ENCODE data around the gene AQR.

DNA sequence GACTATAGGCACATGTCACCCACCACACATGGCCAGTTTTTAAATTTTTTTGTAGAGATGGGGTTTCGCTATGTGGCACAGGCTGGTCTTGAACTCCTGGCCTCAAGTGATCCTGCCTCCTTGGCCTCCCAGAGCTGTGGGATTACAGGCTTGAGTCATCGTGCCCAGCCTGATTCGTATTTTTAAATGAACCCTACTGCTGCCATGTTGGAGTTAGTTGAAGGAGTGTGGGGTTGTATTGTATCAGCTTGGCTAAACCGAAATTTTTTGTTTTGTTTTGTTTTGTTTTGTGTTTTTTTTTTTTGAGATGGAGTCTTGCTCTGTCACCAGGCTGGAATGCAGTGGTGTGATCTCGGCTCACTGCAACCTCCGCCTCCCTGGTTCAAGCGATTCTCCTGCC, 30.4 kb upstream of the AQR start:
- TF ChIP-seq RB1 (IDR thresholded peaks at IDR 0.05; ENCODE audit: borderline replicate concordance) (no peak), WRNIP1 (IDR thresholded peaks at IDR 0.05; ENCODE audit: borderline replicate concordance, low read depth, low read length) (no peak), EZH2 (IDR thresholded peaks at IDR 0.05; ENCODE audit: borderline replicate concordance, control insufficient read depth, low read depth, low read length) (no peak), RAD21 (IDR thresholded peaks at IDR 0.05; ENCODE audit: insufficient read depth, low read depth, low read length) (no peak), EGR1 (IDR thresholded peaks at IDR 0.05; ENCODE audit: borderline replicate concordance in 1 of 2, low read depth in 2 of 2, low read length in 2 of 2) (no peak), BACH1 (IDR thresholded peaks at IDR 0.05; ENCODE audit: borderline replicate concordance) (no peak), NFIC (IDR thresholded peaks at IDR 0.05; ENCODE audit: low read depth, low read length) (no peak), SMARCA5 (IDR thresholded peaks at IDR 0.05) (no peak)
- TF ChIP-seq, protein P1, sequence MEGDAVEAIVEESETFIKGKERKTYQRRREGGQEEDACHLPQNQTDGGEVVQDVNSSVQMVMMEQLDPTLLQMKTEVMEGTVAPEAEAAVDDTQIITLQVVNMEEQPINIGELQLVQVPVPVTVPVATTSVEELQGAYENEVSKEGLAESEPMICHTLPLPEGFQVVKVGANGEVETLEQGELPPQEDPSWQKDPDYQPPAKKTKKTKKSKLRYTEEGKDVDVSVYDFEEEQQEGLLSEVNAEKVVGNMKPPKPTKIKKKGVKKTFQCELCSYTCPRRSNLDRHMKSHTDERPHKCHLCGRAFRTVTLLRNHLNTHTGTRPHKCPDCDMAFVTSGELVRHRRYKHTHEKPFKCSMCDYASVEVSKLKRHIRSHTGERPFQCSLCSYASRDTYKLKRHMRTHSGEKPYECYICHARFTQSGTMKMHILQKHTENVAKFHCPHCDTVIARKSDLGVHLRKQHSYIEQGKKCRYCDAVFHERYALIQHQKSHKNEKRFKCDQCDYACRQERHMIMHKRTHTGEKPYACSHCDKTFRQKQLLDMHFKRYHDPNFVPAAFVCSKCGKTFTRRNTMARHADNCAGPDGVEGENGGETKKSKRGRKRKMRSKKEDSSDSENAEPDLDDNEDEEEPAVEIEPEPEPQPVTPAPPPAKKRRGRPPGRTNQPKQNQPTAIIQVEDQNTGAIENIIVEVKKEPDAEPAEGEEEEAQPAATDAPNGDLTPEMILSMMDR (IDR thresholded peaks at IDR 0.05 in 2 of 3, conservative IDR thresholded peaks at IDR 0.05 in 1 of 3; ENCODE audit: control insufficient read depth in 2 of 3, extremely low read depth in 1 of 3, insufficient read depth in 1 of 3, low read depth in 3 of 3, low read length in 3 of 3): no peak
- TF ChIP-seq, protein P2, sequence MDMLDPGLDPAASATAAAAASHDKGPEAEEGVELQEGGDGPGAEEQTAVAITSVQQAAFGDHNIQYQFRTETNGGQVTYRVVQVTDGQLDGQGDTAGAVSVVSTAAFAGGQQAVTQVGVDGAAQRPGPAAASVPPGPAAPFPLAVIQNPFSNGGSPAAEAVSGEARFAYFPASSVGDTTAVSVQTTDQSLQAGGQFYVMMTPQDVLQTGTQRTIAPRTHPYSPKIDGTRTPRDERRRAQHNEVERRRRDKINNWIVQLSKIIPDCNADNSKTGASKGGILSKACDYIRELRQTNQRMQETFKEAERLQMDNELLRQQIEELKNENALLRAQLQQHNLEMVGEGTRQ (IDR thresholded peaks at IDR 0.05; ENCODE audit: borderline replicate concordance, low read depth, low read length): no peak
- TF ChIP-seq, protein P3, sequence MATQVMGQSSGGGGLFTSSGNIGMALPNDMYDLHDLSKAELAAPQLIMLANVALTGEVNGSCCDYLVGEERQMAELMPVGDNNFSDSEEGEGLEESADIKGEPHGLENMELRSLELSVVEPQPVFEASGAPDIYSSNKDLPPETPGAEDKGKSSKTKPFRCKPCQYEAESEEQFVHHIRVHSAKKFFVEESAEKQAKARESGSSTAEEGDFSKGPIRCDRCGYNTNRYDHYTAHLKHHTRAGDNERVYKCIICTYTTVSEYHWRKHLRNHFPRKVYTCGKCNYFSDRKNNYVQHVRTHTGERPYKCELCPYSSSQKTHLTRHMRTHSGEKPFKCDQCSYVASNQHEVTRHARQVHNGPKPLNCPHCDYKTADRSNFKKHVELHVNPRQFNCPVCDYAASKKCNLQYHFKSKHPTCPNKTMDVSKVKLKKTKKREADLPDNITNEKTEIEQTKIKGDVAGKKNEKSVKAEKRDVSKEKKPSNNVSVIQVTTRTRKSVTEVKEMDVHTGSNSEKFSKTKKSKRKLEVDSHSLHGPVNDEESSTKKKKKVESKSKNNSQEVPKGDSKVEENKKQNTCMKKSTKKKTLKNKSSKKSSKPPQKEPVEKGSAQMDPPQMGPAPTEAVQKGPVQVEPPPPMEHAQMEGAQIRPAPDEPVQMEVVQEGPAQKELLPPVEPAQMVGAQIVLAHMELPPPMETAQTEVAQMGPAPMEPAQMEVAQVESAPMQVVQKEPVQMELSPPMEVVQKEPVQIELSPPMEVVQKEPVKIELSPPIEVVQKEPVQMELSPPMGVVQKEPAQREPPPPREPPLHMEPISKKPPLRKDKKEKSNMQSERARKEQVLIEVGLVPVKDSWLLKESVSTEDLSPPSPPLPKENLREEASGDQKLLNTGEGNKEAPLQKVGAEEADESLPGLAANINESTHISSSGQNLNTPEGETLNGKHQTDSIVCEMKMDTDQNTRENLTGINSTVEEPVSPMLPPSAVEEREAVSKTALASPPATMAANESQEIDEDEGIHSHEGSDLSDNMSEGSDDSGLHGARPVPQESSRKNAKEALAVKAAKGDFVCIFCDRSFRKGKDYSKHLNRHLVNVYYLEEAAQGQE (IDR thresholded peaks at IDR 0.05; ENCODE audit: low read depth, low read length): no peak

Measured in GM12878 (cell line).